Fibroblast of lung (primary cell): Measurements from ENCODE around the gene RNF212.

Source experiments
- CTCF ChIP-seq, 2 donors: IDR thresholded peaks in 1 of 2; conservative IDR thresholded peaks in 1 of 2; 1 replicate in 1 of 2; 2 replicates in 1 of 2; pipeline ENCODE4 v1.5.1; 2011 to 2012; ENCODE audit warnings: low read length in 2 of 2, control low read depth in 1 of 2, inconsistent platforms in 1 of 2, low read depth in 1 of 2, mild to moderate bottlenecking in 1 of 2
- EZH2 ChIP-seq: IDR thresholded peaks from 2 replicates; pipeline ENCODE4 v1.5.1; 2012; ENCODE audit warnings: low read length, control low read depth, mild to moderate bottlenecking; ENCODE audit errors: missing control alignments

GRCh38 chr4:1084796-1085403, 28.5 kb downstream of the RNF212 start:
- TF ChIP-seq CTCF (conservative IDR thresholded peaks at IDR 0.05 in 1 of 2, IDR thresholded peaks at IDR 0.05 in 1 of 2; ENCODE audit: low read depth in 1 of 2, low read length in 2 of 2): no peak
- no peak for TF ChIP-seq EZH2
